Fibroblast of the aortic adventitia (primary cell): ENCODE results near the gene DNAJC12. TPM values are rescaled to one million over a fixed set of nuclear protein-coding genes. Genes with fewer than 3 reads are reported as not detected.

Source experiments
- DNase-seq: peaks from one replicate; pipeline ENCODE4 v3.0.0-alpha.2; 2010; ENCODE audit warnings: low read depth
- H3K4me3 ChIP-seq: 2 replicates; pipeline ENCODE4 v1.5.1; 2011; ENCODE audit warnings: low read depth, mild to moderate bottlenecking, control low read depth, low read length, moderate library complexity
- CTCF ChIP-seq: IDR thresholded peaks from 2 replicates; pipeline ENCODE4 v1.5.1; 2011; ENCODE audit warnings: mild to moderate bottlenecking, low read length, control low read depth, inconsistent platforms; ENCODE audit not compliant: insufficient read depth
- total RNA-seq: library from RNA; depleted of rRNA; stranded (reverse); fragments of >200 nt; gene quantifications from 2 replicates; pipeline ENCODE4 v1.2.3, GENCODE V29; 2012; ENCODE audit warnings: low replicate concordance

DNAJC12 gene
- total RNA-seq, 1 donor: 1.1 TPM

DNA sequence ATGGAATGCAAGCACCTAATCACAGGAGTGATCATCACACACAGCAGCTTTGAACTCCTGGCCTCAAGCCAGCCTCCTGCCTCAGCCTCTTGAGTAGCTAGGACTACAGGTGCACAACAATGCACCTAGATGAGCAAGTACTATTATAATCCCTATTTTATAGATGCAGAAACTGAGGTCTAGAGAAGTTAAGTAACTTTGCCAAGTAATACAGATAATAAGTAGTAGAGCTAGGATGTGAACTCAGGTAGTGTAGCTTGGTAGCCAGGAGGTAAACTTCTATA lies 33.7 kb downstream of the DNAJC12 start:
- no peak for DNase-seq
- TF ChIP-seq CTCF: no peak
- H3K4me3 ChIP-seq: no peak overlapping the region

- no peak for DNase-seq
- no peak overlapping the region for H3K4me3 ChIP-seq
- TF ChIP-seq CTCF: no peak
Measured at GRCh38 chr10:67803588-67804394, 34.2 kb downstream of the DNAJC12 start.

GRCh38 chr10:67802767-67803538 lies 35.0 kb downstream of the DNAJC12 start:
- H3K4me3 ChIP-seq: no peak overlapping the region
- no peak for DNase-seq
- no peak for TF ChIP-seq CTCF

GRCh38 chr10:67801118-67801517 lies 36.9 kb downstream of the DNAJC12 start:
- DNase-seq: no peak
- no peak for TF ChIP-seq CTCF
- no peak overlapping the region for H3K4me3 ChIP-seq

GRCh38 chr10:67794909-67795460 lies 43.0 kb downstream of the DNAJC12 start:
- no peak for TF ChIP-seq CTCF
- no peak for DNase-seq
- no peak overlapping the region for H3K4me3 ChIP-seq

DNA sequence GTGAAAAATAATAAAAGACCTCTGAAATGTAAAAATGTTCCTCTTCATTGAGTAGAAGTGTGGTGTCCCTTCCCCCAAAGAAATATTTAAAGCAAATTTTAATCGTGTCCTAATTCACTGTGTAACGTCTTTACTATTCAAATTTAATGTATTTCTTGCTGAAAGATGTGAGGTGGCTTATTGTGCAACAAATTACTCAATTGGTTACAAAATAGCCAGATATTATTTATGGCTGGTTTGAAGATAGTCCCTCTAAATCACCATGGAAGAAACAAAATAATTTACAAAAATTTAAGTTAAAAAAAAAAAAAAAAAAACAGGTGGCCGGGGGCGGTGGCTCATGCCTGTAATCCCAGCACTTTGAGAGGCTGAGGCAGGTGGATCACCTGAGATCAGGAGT lies 43.7 kb downstream of the DNAJC12 start:
- H3K4me3 ChIP-seq: no peak overlapping the region
- no peak for DNase-seq
- TF ChIP-seq CTCF: no peak
